Endodermal cell (in vitro differentiated cells): ENCODE results near the gene KRTAP9-9. TPM values are rescaled to one million over a fixed set of nuclear protein-coding genes. Genes with fewer than 3 reads are reported as not detected.
"Not testable (repeated sequence)": the region's sequence is repeated elsewhere in the genome, so short reads cannot be mapped to it uniquely, and the experiment has no call there.

Experiments used
- DNase-seq: peaks from one replicate; pipeline ENCODE4 v3.0.0-alpha.2; 2017
- H3K27ac ChIP-seq: 2 replicates; pipeline ENCODE4 v1.5.1; 2013; ENCODE audit warnings: mild to moderate bottlenecking, low read depth, low read length, moderate library complexity
- H3K27me3 ChIP-seq: 2 replicates; pipeline ENCODE4 v1.6.1; 2013; ENCODE audit warnings: mild to moderate bottlenecking, low read length, moderate library complexity; ENCODE audit not compliant: insufficient read depth, control insufficient read depth, poor library complexity, severe bottlenecking
- H3K36me3 ChIP-seq: 2 replicates; pipeline ENCODE4 v1.7.0; 2013; ENCODE audit warnings: mild to moderate bottlenecking, low read length, moderate library complexity; ENCODE audit not compliant: control insufficient read depth, insufficient read depth
- H3K4me1 ChIP-seq: one replicate; pipeline ENCODE4 v1.7.0; 2013; ENCODE audit warnings: low read length; ENCODE audit not compliant: control insufficient read depth, insufficient read depth
- H3K4me3 ChIP-seq: 2 replicates; pipeline ENCODE4 v1.5.1; 2013; ENCODE audit warnings: mild to moderate bottlenecking, low read length, moderate library complexity
- H3K9ac ChIP-seq: 2 replicates; pipeline ENCODE4 v1.6.1; 2013; ENCODE audit warnings: mild to moderate bottlenecking, low read length, moderate library complexity; ENCODE audit not compliant: poor library complexity, severe bottlenecking; ENCODE audit errors: extremely low read depth
- H3K9me3 ChIP-seq: 2 replicates; pipeline ENCODE4 v1.6.1; 2013; ENCODE audit warnings: mild to moderate bottlenecking, low read length, moderate library complexity; ENCODE audit not compliant: control insufficient read depth
- H3K27ac Mint-ChIP-seq: 2 replicates; pipeline ENCODE4 v1.8.0; 2020; ENCODE audit warnings: mixed read lengths
- H3K27me3 Mint-ChIP-seq: 2 replicates; pipeline ENCODE4 v1.8.0; 2021; ENCODE audit warnings: mild to moderate bottlenecking, mixed read lengths; ENCODE audit not compliant: insufficient read depth
- H3K36me3 Mint-ChIP-seq: 2 replicates; pipeline ENCODE4 v1.8.0; 2020; ENCODE audit warnings: low read depth, mixed read lengths
- H3K4me1 Mint-ChIP-seq: 2 replicates; pipeline ENCODE4 v1.8.0; 2020; ENCODE audit warnings: mixed read lengths
- H3K4me3 Mint-ChIP-seq: 2 replicates; pipeline ENCODE4 v1.8.0; 2020; ENCODE audit warnings: mild to moderate bottlenecking, moderate library complexity, mixed read lengths
- H3K9me3 Mint-ChIP-seq: 2 replicates; pipeline ENCODE4 v1.8.0; 2020; ENCODE audit warnings: mild to moderate bottlenecking, mixed read lengths
- CTCF ChIP-seq: fragments of 200-600 bp; sonication (generic); conservative IDR thresholded peaks from 2 replicates; pipeline ENCODE4 v1.5.0; 2021; ENCODE audit warnings: antibody characterized with exemption, mild to moderate bottlenecking
- WGBS, 2 experiments: methylation state at CpG; one replicate each; pipeline versions ENCODE4 v1.1.5 to v1.1.7; 2013; ENCODE audit warnings: missing lambda C conversion rate in 2 of 2, mixed read lengths in 1 of 2; ENCODE audit not compliant: insufficient coverage in 1 of 2, insufficient read length in 1 of 2; 5-methylcytosine and 5-hydroxymethylcytosine counted together
- total RNA-seq, 2 donors: library from RNA; stranded (reverse); fragmentation: NEBNext Ultra II Directional in 1 of 2; extraction: Animal tissue kit (Norgen Biotek cat#: 25700) in 1 of 2; gene quantifications; 2 replicates in 1 of 2; 3 replicates in 1 of 2; pipeline ENCODE4 v1.2.1, GENCODE V29; 2021

The KRTAP9-9 gene
- total RNA-seq, 2 donors from 2014 or later: not detected

- not testable (repeated sequence) for H3K9me3 Mint-ChIP-seq, H3K4me1 Mint-ChIP-seq, H3K36me3 Mint-ChIP-seq, H3K4me3 ChIP-seq, DNase-seq, H3K27ac Mint-ChIP-seq, H3K4me3 Mint-ChIP-seq, H3K9me3 ChIP-seq, H3K36me3 ChIP-seq, H3K27ac ChIP-seq, H3K4me1 ChIP-seq, H3K9ac ChIP-seq
- 93 to 94% methylated on average over 1 of the region's 2 CpGs for WGBS, 2 experiments
- peaks cover 31% of the 10 kb centered on the region for H3K27me3 Mint-ChIP-seq
- H3K27me3 ChIP-seq: peaks cover 11% of the 10 kb centered on the region
These were observed 8.0 kb upstream of the KRTAP9-9 start for GRCh38 chr17:41246995-41247787.

GRCh38 chr17:41249637-41250240, 5.4 kb upstream of the KRTAP9-9 start, which contains the start of gene KRTAP9-4:
Gene KRTAP9-4, plus strand, starts transcription at chr17:41249687. Its CDS starts 34 bp downstream, at chr17:41249721.
- H3K27ac ChIP-seq, H3K4me3 Mint-ChIP-seq, H3K9ac ChIP-seq, H3K4me1 ChIP-seq, H3K9me3 ChIP-seq, H3K36me3 ChIP-seq, H3K4me3 ChIP-seq, DNase-seq, H3K9me3 Mint-ChIP-seq, H3K36me3 Mint-ChIP-seq, H3K4me1 Mint-ChIP-seq, H3K27ac Mint-ChIP-seq: not testable (repeated sequence)
- H3K27me3 Mint-ChIP-seq: peaks cover 35% of the 10 kb centered on the region
- 65% methylated on average over 2 of the region's 2 CpGs; no CpG with 5 or more reads in 1 of the 2 experiments for WGBS, 2 experiments
- peaks cover 28% of the 10 kb centered on the region for H3K27me3 ChIP-seq

DNA sequence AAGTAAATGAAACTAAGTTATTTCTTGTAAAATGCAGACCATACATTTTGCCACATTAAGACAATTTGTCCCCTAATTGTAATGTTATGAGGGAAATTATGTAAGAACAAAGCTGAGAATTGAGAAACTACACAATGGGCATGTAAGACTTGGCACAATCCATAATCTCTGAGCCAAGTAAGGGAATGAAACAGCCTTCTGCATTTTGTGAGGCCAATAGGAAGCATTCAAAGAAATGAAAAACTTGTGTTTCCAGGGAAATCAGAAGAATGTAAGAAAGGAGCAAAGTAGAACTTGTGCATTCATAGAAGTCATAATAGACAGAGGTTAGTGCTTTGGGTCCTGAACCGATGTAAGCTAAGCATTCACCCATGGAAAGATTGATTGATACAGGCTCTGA, 3.9 kb upstream of the KRTAP9-9 start:
- peaks cover 35% of the 10 kb centered on the region for H3K27me3 ChIP-seq
- H3K9me3 Mint-ChIP-seq: no peaks in the 10 kb centered on the region
- H3K9ac ChIP-seq: no peak overlapping the region
- H3K4me3 ChIP-seq: no peak overlapping the region
- no peaks in the 10 kb centered on the region for H3K9me3 ChIP-seq
- no peaks in the 10 kb centered on the region for H3K36me3 ChIP-seq
- no peak overlapping the region for H3K27ac ChIP-seq
- H3K27ac Mint-ChIP-seq: no peak overlapping the region
- peaks cover 40% of the 10 kb centered on the region for H3K27me3 Mint-ChIP-seq
- H3K4me1 Mint-ChIP-seq: no peaks in the 10 kb centered on the region
- no peak for TF ChIP-seq CTCF
- 84 to 100% methylated on average over 1 of the region's 1 CpG for WGBS, 2 experiments
- no peaks in the 10 kb centered on the region for H3K4me1 ChIP-seq
- H3K36me3 Mint-ChIP-seq: no peaks in the 10 kb centered on the region
- no peak overlapping the region for H3K4me3 Mint-ChIP-seq
- no peak for DNase-seq

- peaks cover 43% of the 10 kb centered on the region for H3K27me3 Mint-ChIP-seq
- WGBS, 2 experiments: 55% methylated on average over 1 of the region's 1 CpG; no CpG with 5 or more reads in 1 of the 2 experiments
These were observed 323 bp upstream of the KRTAP9-9 start for GRCh38 chr17:41254861-41255260.

More at GRCh38 chr17:41254861-41255260, 323 bp upstream of the KRTAP9-9 start:
- no peaks in the 10 kb centered on the region for H3K4me1 Mint-ChIP-seq
- Histone ChIP-seq H3K9ac (no peak overlapping the region), H3K36me3 (no peaks in the 10 kb centered on the region), H3K4me1 (no peaks in the 10 kb centered on the region), H3K9me3 (no peaks in the 10 kb centered on the region), H3K27ac (no peak overlapping the region), H3K4me3 (no peak overlapping the region), H3K27me3 (peaks cover 60% of the 10 kb centered on the region)
- H3K27ac Mint-ChIP-seq: no peak overlapping the region
- no peak overlapping the region for H3K4me3 Mint-ChIP-seq
- H3K9me3 Mint-ChIP-seq: no peaks in the 10 kb centered on the region
- H3K36me3 Mint-ChIP-seq: no peaks in the 10 kb centered on the region
- no peak for DNase-seq
- no peak for TF ChIP-seq CTCF
